GM19193 (cell line): ENCODE data around the gene BOD1.

Experiments used
- POLR2A ChIP-seq: IDR thresholded peaks from 4 replicates; pipeline ENCODE4 v1.6.1; 2011; ENCODE audit not compliant: insufficient read depth, insufficient read length; ENCODE audit errors: extremely low read depth

BOD1 gene

GRCh38 chr5:173627271-173627670 lies 10.8 kb upstream of the BOD1 start:
- no peak for TF ChIP-seq POLR2A

- TF ChIP-seq POLR2A: no peak
Observed at GRCh38 chr5:173626505-173626820, 10.0 kb upstream of the BOD1 start.

- TF ChIP-seq POLR2A: no peak
Observed at GRCh38 chr5:173625673-173626504, 9.4 kb upstream of the BOD1 start.

GRCh38 chr5:173625261-173625660 lies 8.8 kb upstream of the BOD1 start:
- no peak for TF ChIP-seq POLR2A

- no peak for TF ChIP-seq POLR2A
Observed at GRCh38 chr5:173624282-173624681, 7.8 kb upstream of the BOD1 start.

- TF ChIP-seq POLR2A: no peak
Observed at GRCh38 chr5:173623789-173624188, 7.3 kb upstream of the BOD1 start.

- TF ChIP-seq POLR2A: no peak
Observed at GRCh38 chr5:173623296-173623771, 6.9 kb upstream of the BOD1 start.

GRCh38 chr5:173622183-173623047 lies 6.0 kb upstream of the BOD1 start:
- TF ChIP-seq POLR2A: no peak

- no peak for TF ChIP-seq POLR2A
Observed at GRCh38 chr5:173620784-173621183, 4.3 kb upstream of the BOD1 start.

- no peak for TF ChIP-seq POLR2A
Observed at GRCh38 chr5:173618927-173619519, 2.6 kb upstream of the BOD1 start.

- TF ChIP-seq POLR2A: no peak
Observed at GRCh38 chr5:173615884-173616576, 420 bp downstream of the BOD1 start.

GRCh38 chr5:173614591-173614990 lies 1.9 kb downstream of the BOD1 start:
- TF ChIP-seq POLR2A: no peak

- no peak for TF ChIP-seq POLR2A
Observed at GRCh38 chr5:173613433-173614159, 2.9 kb downstream of the BOD1 start.

GRCh38 chr5:173612948-173613347 lies 3.5 kb downstream of the BOD1 start:
- no peak for TF ChIP-seq POLR2A
